ENCODE data around the gene AIMP2.

GRCh38 chr7:6026011-6026819 lies 17.1 kb downstream of the AIMP2 start:
- TF ChIP-seq CTCF (optimal IDR thresholded peaks at IDR 0.05 in 1 of 3, IDR thresholded peaks at IDR 0.05 in 1 of 3, conservative IDR thresholded peaks at IDR 0.05 in 1 of 3; ENCODE audit: extremely low read depth in 1 of 3, insufficient read depth in 2 of 3, low read length in 3 of 3) = peak in 2 of 3 experiments; percentile 31 to 35
- TF ChIP-seq EZH2 (IDR thresholded peaks at IDR 0.05; ENCODE audit: low read length) = no peak
